ENCODE data around the gene TTPAL. TPM values are rescaled to one million over a fixed set of nuclear protein-coding genes. Genes with fewer than 3 reads are reported as not detected.

The TTPAL gene
- total RNA-seq, 2 experiments from 2014 or later: 9.0 to 9.9 TPM

DNA sequence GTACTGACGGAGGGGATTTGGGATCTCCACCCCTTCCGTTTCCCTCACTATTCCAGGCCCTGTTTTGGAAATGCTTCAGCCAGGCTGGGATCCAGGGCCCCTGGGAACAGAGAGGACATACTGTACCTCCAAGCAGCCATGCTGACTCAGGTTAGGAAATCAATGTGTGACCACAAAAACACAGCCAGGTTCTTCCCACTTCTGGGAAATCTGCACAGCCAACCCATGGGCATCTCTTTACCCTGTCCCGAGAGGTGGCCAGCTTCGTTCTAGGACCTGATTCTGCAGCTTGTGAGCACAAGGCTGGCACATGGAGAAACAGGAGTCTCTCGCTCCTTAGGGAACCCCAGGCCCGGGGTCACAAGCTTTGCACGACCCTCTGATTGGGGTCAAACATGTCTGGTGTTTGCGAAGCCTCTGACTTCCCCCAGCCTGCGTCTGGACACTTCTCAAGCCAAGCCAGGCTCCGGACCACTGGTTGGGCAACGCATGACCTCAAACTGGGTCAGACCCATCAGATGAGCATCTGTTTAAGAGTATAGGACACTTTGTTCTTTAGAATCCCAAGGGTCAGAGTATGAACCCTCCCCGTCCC, 8.3 kb upstream of the TTPAL start:
- Mint-ChIP-seq H3K27me3 (no peaks in the 10 kb centered on the region), H3K9me3 (no peaks in the 10 kb centered on the region), H3K4me1 (ENCODE audit: low read depth) (no peaks in the 10 kb centered on the region), H3K4me3 (no peak overlapping the region), H3K27ac (no peak overlapping the region), H3K36me3 (ENCODE audit: low read depth) (no peaks in the 10 kb centered on the region)
- intact Hi-C loops (cut with DNase I, micrococcal nuclease): loop anchor here in 1 of 2 experiments (10.0 kb wide), 1 partner anchor 353 kb away; no protein-coding TSS in a partner anchor
- no peaks in the 10 kb centered on the region for H3K4me1 ChIP-seq (ENCODE audit: insufficient read depth, low read length)
- no peaks in the 10 kb centered on the region for H3K27me3 ChIP-seq (ENCODE audit: control insufficient read depth in 1 of 2, insufficient read depth in 2 of 2, low read length in 2 of 2)
- no peak for DNase-seq
- CTCF ChIA-PET: no interaction called here
- TF ChIP-seq CTCF (IDR thresholded peaks at IDR 0.05): no peak
- POLR2A ChIA-PET: no interaction called here
- ATAC-seq (ENCODE audit: poor library complexity): no peak
- H3K27ac ChIP-seq (ENCODE audit: low read depth in 1 of 2, low read length in 2 of 2): no peak overlapping the region
- H3K9me3 ChIP-seq (ENCODE audit: control insufficient read depth in 1 of 2, insufficient read depth in 1 of 2, low read length in 2 of 2): no peaks in the 10 kb centered on the region
- no peak overlapping the region for H3K4me3 ChIP-seq (ENCODE audit: low read length)
- no peaks in the 10 kb centered on the region for H3K36me3 ChIP-seq (ENCODE audit: insufficient read depth, low read length)

- intact Hi-C loops (cut with DNase I, micrococcal nuclease): loop anchor here in 1 of 2 experiments (10.0 kb wide), 1 partner anchor 353 kb away; no protein-coding TSS in a partner anchor
- no peaks in the 10 kb centered on the region for H3K9me3 ChIP-seq (ENCODE audit: control insufficient read depth in 1 of 2, insufficient read depth in 1 of 2, low read length in 2 of 2)
- no peak overlapping the region for H3K4me3 ChIP-seq (ENCODE audit: low read length)
- ChIA-PET CTCF (interaction anchor here (0.9 kb wide), 1 partner anchor 217 kb away, joined by 3 read pairs; no protein-coding TSS in a partner anchor), POLR2A (no interaction called here)
- Mint-ChIP-seq H3K36me3 (ENCODE audit: low read depth) (no peaks in the 10 kb centered on the region), H3K4me1 (ENCODE audit: low read depth) (no peaks in the 10 kb centered on the region), H3K4me3 (no peak overlapping the region), H3K27me3 (no peaks in the 10 kb centered on the region), H3K9me3 (no peaks in the 10 kb centered on the region), H3K27ac (no peak overlapping the region)
- DNase-seq (no peak), ATAC-seq (ENCODE audit: poor library complexity) (no peak)
- no peaks in the 10 kb centered on the region for H3K27me3 ChIP-seq (ENCODE audit: control insufficient read depth in 1 of 2, insufficient read depth in 2 of 2, low read length in 2 of 2)
- no peaks in the 10 kb centered on the region for H3K36me3 ChIP-seq (ENCODE audit: insufficient read depth, low read length)
- no peaks in the 10 kb centered on the region for H3K4me1 ChIP-seq (ENCODE audit: insufficient read depth, low read length)
- no peak overlapping the region for H3K27ac ChIP-seq (ENCODE audit: low read depth in 1 of 2, low read length in 2 of 2)
- no peak for TF ChIP-seq CTCF (IDR thresholded peaks at IDR 0.05)
Observed at GRCh38 chr20:44468044-44468782, 7.5 kb upstream of the TTPAL start.

GRCh38 chr20:44470327-44470726, 5.3 kb upstream of the TTPAL start:
- no peak overlapping the region for H3K27ac ChIP-seq (ENCODE audit: low read depth in 1 of 2, low read length in 2 of 2)
- no peaks in the 10 kb centered on the region for H3K36me3 Mint-ChIP-seq (ENCODE audit: low read depth)
- no peaks in the 10 kb centered on the region for H3K9me3 Mint-ChIP-seq
- no peaks in the 10 kb centered on the region for H3K36me3 ChIP-seq (ENCODE audit: insufficient read depth, low read length)
- no peaks in the 10 kb centered on the region for H3K27me3 Mint-ChIP-seq
- peaks cover 5% of the 10 kb centered on the region for H3K4me1 ChIP-seq (ENCODE audit: insufficient read depth, low read length)
- H3K4me3 Mint-ChIP-seq: no peak overlapping the region
- H3K4me3 ChIP-seq (ENCODE audit: low read length): no peak overlapping the region
- CTCF ChIA-PET: no interaction called here
- no peaks in the 10 kb centered on the region for H3K9me3 ChIP-seq (ENCODE audit: control insufficient read depth in 1 of 2, insufficient read depth in 1 of 2, low read length in 2 of 2)
- no peak overlapping the region for H3K27ac Mint-ChIP-seq
- no peak for DNase-seq
- H3K4me1 Mint-ChIP-seq (ENCODE audit: low read depth): peaks cover 6% of the 10 kb centered on the region
- intact Hi-C loops (cut with DNase I, micrococcal nuclease): loop anchor here in 1 of 2 experiments (10.0 kb wide), 3 partner anchors 264 to 494 kb away; partner anchors contain the start of genes STK4, TOMM34 and YWHAB
- ATAC-seq (ENCODE audit: poor library complexity): no peak
- H3K27me3 ChIP-seq (ENCODE audit: control insufficient read depth in 1 of 2, insufficient read depth in 2 of 2, low read length in 2 of 2): no peaks in the 10 kb centered on the region
- POLR2A ChIA-PET: no interaction called here
- TF ChIP-seq CTCF (IDR thresholded peaks at IDR 0.05): no peak
